ENCODE results near the gene CDH22. TPM values are rescaled to one million over a fixed set of nuclear protein-coding genes. Genes with fewer than 3 reads are reported as not detected.

The CDH22 gene
- total and polyA plus RNA-seq, 2 donors (not counting 1 experiment from before 2014, with no cell fraction given), result not detected

DNA sequence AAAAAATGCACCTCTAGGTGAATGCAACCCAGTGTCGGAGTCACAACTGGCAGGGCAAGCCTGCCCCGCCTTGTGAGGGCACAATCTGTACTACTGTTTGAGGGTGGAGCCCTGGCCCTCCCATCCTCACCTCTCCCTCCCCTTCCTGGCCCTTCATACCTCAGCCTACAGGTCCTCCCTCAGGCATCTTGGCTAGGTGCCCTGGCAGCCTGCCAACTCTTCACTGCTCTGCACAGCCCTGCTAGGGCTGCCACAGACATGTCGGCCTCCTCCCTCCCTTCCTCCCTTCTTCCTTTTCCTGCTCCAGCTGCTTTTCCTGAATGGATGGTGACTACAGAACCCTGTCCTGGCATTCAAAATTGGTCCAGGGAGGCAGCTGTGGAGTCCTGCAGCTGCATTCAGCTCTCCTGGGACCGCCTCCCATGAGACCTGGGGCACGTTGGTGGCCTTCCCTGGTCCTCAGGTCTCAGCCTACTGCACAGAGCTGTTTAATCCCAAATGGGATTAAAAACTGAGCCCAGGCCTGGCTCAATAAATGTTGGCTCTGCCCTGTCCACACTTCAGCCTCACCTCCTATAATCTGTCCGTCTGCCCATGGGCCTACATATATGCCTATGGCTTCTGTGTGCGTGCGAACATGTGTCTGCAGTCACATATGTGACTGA lies 52.7 kb downstream of the CDH22 start:
- peaks cover 0 to 42% (median 7%) of the 10 kb centered on the region in 4 experiments for H3K27me3 ChIP-seq (replicated peaks in 1 of 4; ENCODE audit: control extremely low read depth in 1 of 4, control insufficient read depth in 3 of 4, insufficient read depth in 4 of 4, low read length in 3 of 4)
- TF ChIP-seq, protein P1, sequence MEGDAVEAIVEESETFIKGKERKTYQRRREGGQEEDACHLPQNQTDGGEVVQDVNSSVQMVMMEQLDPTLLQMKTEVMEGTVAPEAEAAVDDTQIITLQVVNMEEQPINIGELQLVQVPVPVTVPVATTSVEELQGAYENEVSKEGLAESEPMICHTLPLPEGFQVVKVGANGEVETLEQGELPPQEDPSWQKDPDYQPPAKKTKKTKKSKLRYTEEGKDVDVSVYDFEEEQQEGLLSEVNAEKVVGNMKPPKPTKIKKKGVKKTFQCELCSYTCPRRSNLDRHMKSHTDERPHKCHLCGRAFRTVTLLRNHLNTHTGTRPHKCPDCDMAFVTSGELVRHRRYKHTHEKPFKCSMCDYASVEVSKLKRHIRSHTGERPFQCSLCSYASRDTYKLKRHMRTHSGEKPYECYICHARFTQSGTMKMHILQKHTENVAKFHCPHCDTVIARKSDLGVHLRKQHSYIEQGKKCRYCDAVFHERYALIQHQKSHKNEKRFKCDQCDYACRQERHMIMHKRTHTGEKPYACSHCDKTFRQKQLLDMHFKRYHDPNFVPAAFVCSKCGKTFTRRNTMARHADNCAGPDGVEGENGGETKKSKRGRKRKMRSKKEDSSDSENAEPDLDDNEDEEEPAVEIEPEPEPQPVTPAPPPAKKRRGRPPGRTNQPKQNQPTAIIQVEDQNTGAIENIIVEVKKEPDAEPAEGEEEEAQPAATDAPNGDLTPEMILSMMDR (IDR thresholded peaks at IDR 0.05), result no peak
- no peak for TF ChIP-seq EZH2 (IDR thresholded peaks at IDR 0.05; ENCODE audit: borderline replicate concordance, insufficient read depth, low read depth, low read length, poor library complexity, severe bottlenecking)
- no peak for DNase-seq

DNA sequence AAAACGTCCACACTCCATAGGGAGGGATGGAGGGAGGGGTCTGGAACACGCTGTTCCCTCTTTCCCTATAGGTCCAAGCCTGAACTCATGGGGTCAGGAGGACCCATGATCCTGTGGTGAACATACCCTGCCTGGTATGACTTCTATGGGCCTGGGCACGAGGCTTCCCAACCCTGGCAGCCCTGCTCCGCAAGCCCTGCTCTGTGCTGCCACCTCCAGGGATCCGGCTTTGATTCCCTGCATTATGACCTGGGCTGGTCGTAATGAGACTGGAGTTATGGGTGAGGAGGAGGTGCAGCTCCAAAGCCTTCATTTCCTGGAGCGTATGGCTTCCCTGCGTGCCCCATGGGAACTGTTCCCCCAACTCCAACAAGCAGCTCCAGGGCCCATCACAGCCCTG lies 54.9 kb downstream of the CDH22 start:
- Mint-ChIP-seq H3K9me3 (ENCODE audit: insufficient read depth) (no peaks in the 10 kb centered on the region), H3K27ac (no peak overlapping the region), H3K27me3 (peaks cover 55% of the 10 kb centered on the region), H3K4me1 (no peaks in the 10 kb centered on the region), H3K4me3 (no peak overlapping the region)
- Histone ChIP-seq H3K27me3 (replicated peaks in 1 of 4; ENCODE audit: control extremely low read depth in 1 of 4, control insufficient read depth in 3 of 4, insufficient read depth in 4 of 4, low read length in 3 of 4) (peaks cover 0 to 47% (median 16%) of the 10 kb centered on the region in 4 experiments), H2AFZ (ENCODE audit: insufficient read depth, low read depth, low read length, poor library complexity, severe bottlenecking) (no peak overlapping the region), H3K27ac (ENCODE audit: low read length in 2 of 2) (no peak overlapping the region), H3K4me3 (ENCODE audit: control extremely low read depth in 1 of 5, extremely low read depth in 1 of 5, insufficient read depth in 1 of 5, low read depth in 2 of 5, low read length in 4 of 5) (no peak overlapping the region), H3K4me2 (replicated peaks; ENCODE audit: low read depth, low read length, poor library complexity, severe bottlenecking) (no peak overlapping the region), H3K9ac (ENCODE audit: low read length) (no peak overlapping the region), H3K79me2 (ENCODE audit: control insufficient read depth, insufficient read depth, low read length) (no peaks in the 10 kb centered on the region), H3K4me1 (ENCODE audit: control insufficient read depth in 2 of 2, insufficient read depth in 2 of 2, low read length in 2 of 2) (no peaks in the 10 kb centered on the region), H4K20me1 (ENCODE audit: control insufficient read depth, insufficient read depth, low read length, poor library complexity, severe bottlenecking) (no peaks in the 10 kb centered on the region), H3K9me3 (ENCODE audit: control extremely low read depth in 1 of 3, control insufficient read depth in 2 of 3, insufficient read depth in 1 of 3, low read length in 2 of 3) (no peaks in the 10 kb centered on the region), H3K36me3 (replicated peaks in 1 of 2; ENCODE audit: control extremely low read depth in 1 of 2, control insufficient read depth in 1 of 2, extremely low read depth in 1 of 2, insufficient read depth in 2 of 2, low read length in 1 of 2) (no peaks in the 10 kb centered on the region)
- ATAC-seq (ENCODE audit: low read depth) (no peak), DNase-seq (no peak)
- ChIA-PET CTCF (no interaction called here), POLR2A (no interaction called here)
- TF ChIP-seq, protein P1 (IDR thresholded peaks at IDR 0.05), result no peak
- TF ChIP-seq EZH2 (IDR thresholded peaks at IDR 0.05; ENCODE audit: borderline replicate concordance, insufficient read depth, low read depth, low read length, poor library complexity, severe bottlenecking), result no peak
- intact Hi-C loops (cut with micrococcal nuclease), result no loop called here
- WGBS (ENCODE audit: insufficient coverage), result 11% methylated on average over 5 of the region's 8 CpGs

More for the DNA sequence above, 52.7 kb downstream of the CDH22 start:
- H3K9me3 Mint-ChIP-seq (ENCODE audit: insufficient read depth), result no peaks in the 10 kb centered on the region
- H3K9ac ChIP-seq (ENCODE audit: low read length), result no peak overlapping the region
- H3K4me2 ChIP-seq (replicated peaks; ENCODE audit: low read depth, low read length, poor library complexity, severe bottlenecking), result no peak overlapping the region
- no peak overlapping the region for H3K27ac Mint-ChIP-seq
- no peak overlapping the region for H3K27ac ChIP-seq (ENCODE audit: low read length in 2 of 2)
- no peaks in the 10 kb centered on the region for H4K20me1 ChIP-seq (ENCODE audit: control insufficient read depth, insufficient read depth, low read length, poor library complexity, severe bottlenecking)
- no peak overlapping the region for H3K4me3 ChIP-seq (ENCODE audit: control extremely low read depth in 1 of 5, extremely low read depth in 1 of 5, insufficient read depth in 1 of 5, low read depth in 2 of 5, low read length in 4 of 5)
- no peak for ATAC-seq (ENCODE audit: low read depth)
- no peaks in the 10 kb centered on the region for H3K36me3 ChIP-seq (replicated peaks in 1 of 2; ENCODE audit: control extremely low read depth in 1 of 2, control insufficient read depth in 1 of 2, extremely low read depth in 1 of 2, insufficient read depth in 2 of 2, low read length in 1 of 2)
- intact Hi-C loops (cut with micrococcal nuclease), result no loop called here
- 65% methylated on average over 8 of the region's 8 CpGs for WGBS (ENCODE audit: insufficient coverage)
- peaks cover 0 to 3% (median 0%) of the 10 kb centered on the region in 3 donors for H3K9me3 ChIP-seq (ENCODE audit: control extremely low read depth in 1 of 3, control insufficient read depth in 2 of 3, insufficient read depth in 1 of 3, low read length in 2 of 3)
- ChIA-PET POLR2A (no interaction called here), CTCF (no interaction called here)
- H3K4me1 Mint-ChIP-seq, result no peaks in the 10 kb centered on the region
- no peak overlapping the region for H3K4me3 Mint-ChIP-seq
- no peaks in the 10 kb centered on the region for H3K4me1 ChIP-seq (ENCODE audit: control insufficient read depth in 2 of 2, insufficient read depth in 2 of 2, low read length in 2 of 2)
- peaks cover 43% of the 10 kb centered on the region for H3K27me3 Mint-ChIP-seq
- H2AFZ ChIP-seq (ENCODE audit: insufficient read depth, low read depth, low read length, poor library complexity, severe bottlenecking), result no peak overlapping the region
- H3K79me2 ChIP-seq (ENCODE audit: control insufficient read depth, insufficient read depth, low read length), result no peaks in the 10 kb centered on the region
